GM18868 (cell line): ENCODE results near the gene OR5B2.
"Not testable (repeated sequence)": the region's sequence is repeated elsewhere in the genome, so short reads cannot be mapped to it uniquely, and the experiment has no call there.

Source experiments
- ATAC-seq: cut with Tn5 transposase; IDR thresholded peaks from one replicate; pipeline ENCODE4 v1.9.1; 2021; ENCODE audit warnings: mild to moderate bottlenecking, moderate library complexity; ENCODE audit not compliant: unreplicated experiment

Gene OR5B2

DNA sequence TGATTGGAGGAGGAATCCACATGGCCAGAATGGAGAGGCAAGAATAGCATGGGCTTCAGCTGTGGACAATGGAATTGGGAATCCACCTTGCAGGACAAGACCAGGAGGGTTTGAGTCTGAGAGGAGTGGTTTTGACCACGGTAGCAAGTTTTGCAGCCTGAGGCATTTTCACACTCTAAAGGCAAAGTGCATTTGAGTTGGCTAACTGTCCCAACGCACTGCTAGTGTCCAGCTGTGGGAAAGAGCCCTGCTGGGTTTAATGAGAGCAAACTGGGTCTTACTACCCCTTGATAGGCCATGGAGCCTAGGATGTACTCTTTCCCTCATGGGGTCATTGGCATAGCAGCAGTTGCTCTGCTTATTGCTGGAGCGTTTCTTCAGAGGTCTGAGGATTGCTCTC is at the start of gene OR5B2:
Gene OR5B2, minus strand, starts transcription at position 101 of the 400 bp plus-strand sequence. CDS start 4,860 bp downstream, outside the sequence.
- ATAC-seq = no peak

DNA sequence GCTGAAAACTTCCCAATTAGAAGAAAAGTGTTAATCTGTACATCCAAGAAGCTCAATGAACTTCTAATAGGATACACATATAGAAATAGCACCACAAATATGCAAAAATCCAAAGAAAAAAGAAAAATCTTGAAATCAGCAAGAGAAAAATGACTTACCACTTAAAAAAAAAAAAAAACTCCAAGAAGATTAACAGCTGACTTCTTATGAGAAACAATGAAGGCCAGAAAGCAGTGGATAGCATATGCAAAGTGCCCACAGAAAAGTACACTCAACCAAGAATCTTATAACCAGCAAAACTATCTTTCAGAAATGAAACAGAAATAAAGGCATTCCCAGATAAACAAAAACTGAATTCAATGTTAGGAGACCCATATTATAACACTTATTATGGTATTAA is 44.0 kb upstream of the OR5B2 start:
- no peak for ATAC-seq

DNA sequence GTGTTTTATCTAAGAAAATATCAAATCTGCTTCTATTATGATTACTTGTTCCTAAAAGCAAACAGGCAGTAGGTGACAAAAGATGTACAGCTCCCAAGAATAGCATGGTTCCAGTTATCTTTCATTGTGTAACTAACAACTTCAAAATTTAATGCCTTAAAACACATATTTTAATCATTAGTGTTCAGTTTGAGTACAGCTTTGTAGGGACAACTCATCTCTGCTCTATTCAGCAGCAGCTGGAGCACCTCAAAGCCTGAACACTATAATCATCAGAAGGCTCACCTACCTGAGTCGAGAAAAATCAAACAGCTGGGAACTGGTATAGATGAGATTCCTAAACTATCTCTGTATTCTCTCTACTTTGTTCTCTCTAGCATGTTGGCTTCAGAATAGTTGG is 38.4 kb upstream of the OR5B2 start:
- ATAC-seq = no peak

DNA sequence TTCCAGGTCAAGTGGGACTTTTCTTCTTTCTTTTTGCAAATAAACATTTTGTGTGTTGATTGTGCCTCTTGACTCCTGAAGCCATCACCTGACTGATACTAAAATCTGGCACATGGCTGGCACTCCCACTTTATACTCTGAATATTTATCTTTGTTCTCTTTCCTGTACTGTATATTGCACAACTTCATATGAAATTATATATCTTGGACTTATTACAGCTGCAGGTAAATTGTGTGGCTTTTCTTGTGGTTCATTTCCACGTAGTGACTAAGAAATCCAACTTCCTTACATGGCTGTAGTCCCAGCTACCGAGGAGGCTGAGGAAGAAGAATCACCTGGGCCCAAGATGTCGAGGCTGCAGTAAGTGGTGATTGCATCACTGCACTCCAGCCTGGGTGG is 37.8 kb upstream of the OR5B2 start:
- ATAC-seq = no peak

DNA sequence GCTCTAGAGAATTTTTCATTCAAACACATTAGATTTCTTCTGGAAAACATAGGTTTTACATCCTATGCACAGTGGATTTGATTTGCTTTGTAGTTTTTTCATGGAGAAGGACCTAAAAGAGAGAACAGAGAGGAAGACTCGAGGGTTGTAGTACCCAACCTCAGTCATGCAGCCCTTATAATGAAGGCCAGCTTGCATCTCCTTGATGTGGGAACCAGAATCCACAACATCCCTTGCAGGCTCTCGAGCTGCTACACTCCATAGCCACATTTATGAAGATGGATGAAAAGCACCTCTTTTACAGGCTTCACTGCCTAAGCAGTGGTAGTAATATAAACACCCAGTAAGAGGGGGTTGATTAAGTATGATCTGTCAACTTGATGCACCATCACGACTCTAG is 23.7 kb upstream of the OR5B2 start:
- ATAC-seq = no peak

DNA sequence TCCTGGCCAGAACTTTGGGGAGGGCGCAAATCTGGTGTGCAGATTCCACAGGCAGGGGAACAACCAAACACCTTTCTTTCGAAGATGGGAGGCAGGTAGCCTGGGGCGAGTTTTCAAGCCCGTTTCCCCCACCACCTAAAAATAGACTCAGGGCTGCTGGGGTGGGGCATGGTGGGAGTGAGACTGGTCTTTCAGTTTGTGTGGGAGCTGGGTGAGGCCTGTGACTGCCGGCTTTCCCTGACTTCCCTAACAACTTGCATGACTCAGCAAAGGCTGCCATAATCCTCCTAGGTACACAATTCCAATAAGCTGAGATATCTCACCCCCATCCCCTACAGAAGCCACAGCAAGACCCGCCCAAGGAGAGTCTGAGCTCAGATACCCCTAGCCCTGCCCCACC is 18.4 kb upstream of the OR5B2 start:
- ATAC-seq = no peak

DNA sequence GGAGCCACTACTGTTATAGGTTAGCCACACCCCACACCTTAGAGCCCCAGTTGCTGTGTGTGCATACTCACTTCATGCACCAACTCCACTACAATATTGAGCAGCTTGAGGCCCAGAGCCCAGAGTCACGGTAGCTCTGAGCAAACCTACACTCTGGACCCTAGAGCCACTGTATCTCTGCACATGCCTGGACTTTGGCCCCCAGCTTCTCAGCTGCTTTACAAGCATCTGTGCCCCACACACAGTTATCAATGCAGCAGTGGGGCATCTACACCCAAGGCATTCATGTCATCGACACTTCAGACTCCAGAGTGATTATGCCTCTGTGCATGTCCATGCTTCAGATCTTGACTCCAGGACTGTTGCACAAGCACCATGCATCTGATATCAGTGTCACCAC is 16.4 kb upstream of the OR5B2 start:
- ATAC-seq = no peak

DNA sequence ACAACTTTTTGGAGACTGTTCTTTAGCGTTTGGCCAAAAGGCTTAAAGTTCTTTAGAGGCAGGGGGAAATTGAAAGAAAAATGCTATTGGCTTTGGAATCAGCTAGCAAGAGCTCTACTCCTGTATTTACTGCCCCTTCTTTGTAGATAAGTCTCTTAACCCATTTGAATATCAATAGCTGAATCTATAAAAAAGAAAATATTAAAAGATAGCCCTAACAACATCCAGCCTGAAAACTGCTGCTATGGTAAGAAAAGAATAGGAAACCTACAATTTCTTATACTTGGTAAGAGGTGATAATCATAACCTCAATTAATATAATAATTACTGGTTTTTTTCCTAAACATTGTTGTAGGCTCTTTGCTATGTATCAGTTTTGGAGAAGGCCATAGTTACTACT is 14.2 kb upstream of the OR5B2 start, which contains the start of gene OR5B12:
Gene OR5B12, minus strand, starts transcription at position 101 of the 400 bp plus-strand sequence. CDS start 2,085 bp downstream, outside the sequence.
- ATAC-seq = no peak

DNA sequence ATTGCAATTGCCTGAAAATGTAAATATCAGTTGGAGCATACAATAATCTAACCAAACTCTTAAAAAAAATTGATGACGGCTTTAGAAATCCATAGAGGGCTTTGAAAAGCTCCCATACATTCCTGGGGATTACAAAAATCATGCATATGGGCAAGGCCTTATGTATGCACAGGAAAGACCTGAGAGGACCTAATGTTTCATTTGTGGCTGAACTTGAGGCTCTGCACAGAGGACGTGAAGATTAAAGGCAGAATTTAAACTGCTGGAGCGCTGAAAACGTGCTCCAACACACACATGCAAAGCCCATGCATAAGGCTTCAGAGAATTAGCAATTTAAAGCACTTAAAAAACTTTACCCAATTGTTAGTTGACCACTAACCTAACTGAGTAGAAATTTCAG is 10.6 kb upstream of the OR5B2 start:
- ATAC-seq = no peak

DNA sequence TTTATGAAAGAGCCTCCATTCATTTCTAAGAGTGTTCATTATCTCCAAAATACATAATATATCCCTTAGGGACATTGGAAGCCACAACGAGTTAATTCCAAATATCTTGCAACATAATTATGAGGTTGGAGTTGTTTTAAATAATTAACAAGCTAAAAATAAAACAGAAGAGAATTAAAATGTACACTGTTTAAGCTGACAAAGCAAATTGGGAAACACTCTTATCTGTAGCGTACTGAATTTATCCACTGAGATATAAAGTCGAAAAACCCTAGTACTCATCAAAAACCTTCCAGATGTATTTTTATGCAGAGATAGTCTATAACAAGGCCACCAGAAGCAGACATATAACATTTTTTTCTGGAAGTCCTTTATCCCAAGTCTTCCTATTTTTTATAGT is 6.3 kb upstream of the OR5B2 start:
- ATAC-seq = no peak

DNA sequence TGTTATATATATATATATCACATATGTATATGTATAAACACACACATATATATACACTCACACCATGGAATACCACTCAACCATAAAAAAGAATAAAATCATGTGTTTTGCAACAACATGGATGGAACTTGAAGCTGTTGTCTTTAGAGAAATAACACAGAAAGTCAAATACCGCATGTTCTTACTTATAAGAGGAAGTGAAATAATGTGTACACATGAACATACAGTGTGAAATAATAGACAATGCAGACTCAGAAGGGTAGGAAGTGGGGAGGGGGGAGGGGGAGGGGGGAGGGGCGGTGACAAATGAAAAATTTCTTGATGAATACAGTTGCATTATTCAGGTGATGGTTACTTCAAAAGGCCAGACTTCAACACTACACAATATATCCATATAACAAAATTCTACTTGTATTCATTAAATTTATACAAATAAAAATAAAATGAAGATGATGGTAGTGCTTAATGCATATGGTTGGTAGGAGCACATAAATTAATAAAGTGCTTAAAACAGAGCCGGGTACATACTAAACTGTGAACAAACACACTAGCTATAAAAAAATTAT is 5.8 kb upstream of the OR5B2 start:
- ATAC-seq = peak; percentile 88

DNA sequence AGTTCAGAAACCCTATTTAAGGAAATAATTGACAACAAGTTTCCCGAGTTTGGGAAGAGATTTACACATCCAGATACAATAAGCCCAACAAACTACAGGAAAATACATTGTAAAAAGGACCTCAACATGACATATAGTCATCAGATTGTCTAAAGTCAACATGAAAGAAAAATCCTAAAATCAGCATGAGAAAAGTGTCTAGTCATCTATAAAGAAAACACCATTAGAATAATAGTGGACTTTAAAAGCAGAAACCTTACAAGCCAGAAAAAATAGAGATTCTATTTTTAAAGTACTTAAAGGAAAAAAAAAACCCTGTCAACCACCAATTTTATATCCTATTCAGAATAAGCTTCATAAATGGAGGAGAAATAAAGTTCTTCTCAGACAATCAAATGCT is 1.4 kb upstream of the OR5B2 start:
- no peak for ATAC-seq

DNA sequence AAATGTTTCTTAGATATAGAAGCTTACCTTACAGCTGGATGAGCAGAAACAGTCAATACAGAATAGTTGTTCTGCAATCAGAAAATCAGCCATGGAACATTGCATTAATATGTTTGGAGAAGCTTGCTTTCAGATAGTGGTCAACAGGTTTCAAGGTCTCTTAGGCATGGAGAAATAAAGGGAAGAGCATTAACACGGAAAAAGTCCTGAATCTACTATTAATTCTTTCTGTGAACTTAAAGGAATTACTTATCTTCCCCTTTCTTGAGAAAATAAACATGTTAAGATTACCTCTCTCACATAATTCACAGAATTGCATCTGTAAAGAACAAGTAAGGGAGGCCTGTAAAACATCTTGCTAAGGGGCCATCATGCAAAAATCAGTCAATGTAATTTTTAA is 21.1 kb downstream of the OR5B2 start, which contains the start of gene OR5B3:
Gene OR5B3, minus strand, starts transcription at position 101 of the 400 bp plus-strand sequence. CDS start 3,465 bp downstream, outside the sequence.
- no peak for ATAC-seq

DNA sequence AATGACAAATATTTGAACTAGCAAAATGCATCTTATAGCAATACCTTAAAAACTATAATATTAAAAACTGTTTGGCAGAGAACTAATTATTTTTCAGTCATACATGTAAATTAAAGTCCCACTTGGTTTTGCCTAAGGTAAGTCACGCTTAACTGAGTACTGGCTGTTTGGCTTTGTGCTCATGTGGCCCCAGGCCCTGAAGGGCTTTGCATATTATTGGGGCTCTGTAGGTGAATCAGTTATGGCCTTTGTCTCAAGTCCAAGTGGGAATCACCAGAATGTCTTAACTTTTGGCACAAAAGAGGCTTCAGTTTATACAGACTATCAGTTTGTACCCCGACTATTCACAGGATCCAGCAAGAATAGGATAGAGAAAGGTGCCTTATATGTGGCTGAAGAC is 28.3 kb downstream of the OR5B2 start:
- ATAC-seq = not testable (repeated sequence)

DNA sequence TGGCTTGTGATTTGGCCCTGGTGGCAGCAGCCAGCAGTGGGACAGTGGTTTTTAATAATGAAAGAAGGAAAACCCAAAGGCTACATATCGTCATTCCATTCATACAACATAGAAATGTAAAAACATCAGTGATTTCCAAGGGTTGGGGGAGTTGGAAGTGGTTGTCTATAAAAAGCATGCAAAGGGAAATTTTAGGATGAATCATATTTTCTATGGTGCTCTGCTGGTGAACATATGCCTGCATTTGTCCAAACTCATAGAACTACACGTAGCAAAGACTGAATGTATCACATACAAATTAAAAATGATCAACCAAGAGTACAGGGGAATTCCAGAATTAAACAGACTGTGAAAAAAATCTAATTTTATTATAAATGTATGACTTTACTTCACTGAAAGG is 32.3 kb downstream of the OR5B2 start:
- no peak for ATAC-seq

DNA sequence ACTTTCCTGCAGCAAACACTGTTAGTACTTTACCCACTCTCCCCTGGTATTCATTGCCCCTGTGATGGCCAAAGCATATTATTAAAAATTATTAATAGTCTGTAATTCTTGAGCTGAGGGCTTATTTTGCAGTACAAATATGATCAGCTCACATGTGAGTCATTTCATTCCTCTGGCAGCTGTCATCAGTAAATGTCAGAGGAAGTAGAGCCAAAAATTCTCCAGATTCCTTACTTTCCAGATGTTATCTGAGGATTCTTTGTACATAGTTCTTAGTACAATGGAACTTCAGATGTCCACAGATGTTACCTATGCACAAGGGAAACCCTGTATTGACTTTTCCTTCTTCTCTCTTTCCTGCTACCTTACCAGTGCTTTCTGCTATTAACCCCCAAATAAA is 33.7 kb downstream of the OR5B2 start:
- ATAC-seq = no peak

DNA sequence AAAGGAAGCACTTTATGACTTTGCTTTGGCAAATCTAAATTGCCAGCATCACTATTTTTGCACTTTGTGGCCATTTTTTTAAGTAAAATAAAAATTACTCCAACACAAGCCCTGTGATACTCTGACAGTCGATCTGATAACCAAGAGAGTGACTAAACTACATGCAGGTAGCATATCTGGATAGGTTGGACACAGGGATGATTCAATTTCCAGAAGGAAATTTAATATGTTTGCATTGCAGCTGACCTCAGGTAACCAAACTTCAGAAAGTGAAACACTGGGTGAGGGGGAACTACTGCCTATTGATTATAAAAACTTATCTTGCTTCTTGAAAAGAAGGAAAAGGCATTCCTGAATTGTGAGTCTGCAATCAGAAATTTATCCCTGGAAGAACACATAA is 35.2 kb downstream of the OR5B2 start:
- ATAC-seq = no peak

DNA sequence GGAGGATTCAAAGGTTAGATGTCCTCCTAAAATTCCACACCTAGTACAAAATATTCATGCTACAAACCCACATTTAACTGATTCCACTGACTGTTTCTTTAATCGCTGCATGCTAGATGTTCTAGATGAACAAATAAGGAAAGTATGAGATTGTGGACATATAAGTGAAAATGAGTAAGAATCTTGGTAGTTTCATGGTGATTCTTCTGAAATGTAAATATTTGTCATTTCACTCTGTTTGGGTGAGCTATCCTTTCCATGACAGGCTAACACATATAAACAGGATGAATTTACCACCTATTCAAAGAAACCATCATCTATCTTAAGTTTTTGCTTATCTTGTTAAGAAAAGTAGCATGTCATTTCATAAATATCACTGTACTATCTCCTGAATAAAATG is 36.0 kb downstream of the OR5B2 start:
- ATAC-seq = no peak

DNA sequence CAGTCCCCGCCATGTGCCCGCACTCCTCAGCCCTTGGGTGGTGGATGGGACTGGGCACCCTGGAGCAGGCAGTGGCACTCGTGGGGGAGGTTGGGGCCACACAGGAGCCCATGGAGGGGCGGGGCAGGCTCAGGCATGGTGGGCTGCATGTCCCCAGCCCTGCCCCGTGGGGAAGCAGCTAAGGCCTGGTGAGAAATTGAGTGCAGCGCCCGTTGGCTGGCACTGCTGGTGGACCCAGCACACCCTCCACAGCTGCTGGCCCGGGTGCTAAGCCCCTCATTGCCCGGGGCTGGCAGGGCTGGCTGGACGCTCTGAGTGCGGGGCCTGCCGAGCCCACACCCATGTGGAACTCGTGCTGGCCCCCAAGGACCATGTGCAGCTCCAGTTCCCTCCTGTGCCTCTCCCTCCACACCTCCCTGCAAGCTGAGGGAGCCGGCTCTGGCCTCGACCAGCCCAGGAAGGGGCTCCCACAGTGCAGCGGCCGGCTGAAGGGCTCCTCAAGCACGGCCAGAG is 37.3 kb downstream of the OR5B2 start:
- ATAC-seq = no peak
